ENCODE data around the gene MROH2A.
A peak's percentile ranks its signal among the peaks of the same experiment; 100 is the strongest.

MROH2A gene

GRCh38 chr2:233852056-233852455 is 73.9 kb downstream of the MROH2A start:
- DNase-seq (ENCODE audit: insufficient read length, low spot score) (no peak), FAIRE-seq (no peak)
- TF ChIP-seq, protein P1, sequence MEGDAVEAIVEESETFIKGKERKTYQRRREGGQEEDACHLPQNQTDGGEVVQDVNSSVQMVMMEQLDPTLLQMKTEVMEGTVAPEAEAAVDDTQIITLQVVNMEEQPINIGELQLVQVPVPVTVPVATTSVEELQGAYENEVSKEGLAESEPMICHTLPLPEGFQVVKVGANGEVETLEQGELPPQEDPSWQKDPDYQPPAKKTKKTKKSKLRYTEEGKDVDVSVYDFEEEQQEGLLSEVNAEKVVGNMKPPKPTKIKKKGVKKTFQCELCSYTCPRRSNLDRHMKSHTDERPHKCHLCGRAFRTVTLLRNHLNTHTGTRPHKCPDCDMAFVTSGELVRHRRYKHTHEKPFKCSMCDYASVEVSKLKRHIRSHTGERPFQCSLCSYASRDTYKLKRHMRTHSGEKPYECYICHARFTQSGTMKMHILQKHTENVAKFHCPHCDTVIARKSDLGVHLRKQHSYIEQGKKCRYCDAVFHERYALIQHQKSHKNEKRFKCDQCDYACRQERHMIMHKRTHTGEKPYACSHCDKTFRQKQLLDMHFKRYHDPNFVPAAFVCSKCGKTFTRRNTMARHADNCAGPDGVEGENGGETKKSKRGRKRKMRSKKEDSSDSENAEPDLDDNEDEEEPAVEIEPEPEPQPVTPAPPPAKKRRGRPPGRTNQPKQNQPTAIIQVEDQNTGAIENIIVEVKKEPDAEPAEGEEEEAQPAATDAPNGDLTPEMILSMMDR (IDR thresholded peaks at IDR 0.05; ENCODE audit: insufficient read depth, missing control alignments): no peak

GRCh38 chr2:233853353-233853752 is 75.2 kb downstream of the MROH2A start:
- no peak for DNase-seq (ENCODE audit: insufficient read length, low spot score)
- TF ChIP-seq, protein P1 (IDR thresholded peaks at IDR 0.05; ENCODE audit: insufficient read depth, missing control alignments): no peak
- FAIRE-seq: no peak

GRCh38 chr2:233853883-233854240 is 75.7 kb downstream of the MROH2A start:
- TF ChIP-seq, protein P1 (IDR thresholded peaks at IDR 0.05; ENCODE audit: insufficient read depth, missing control alignments): no peak
- FAIRE-seq (no peak), DNase-seq (ENCODE audit: insufficient read length, low spot score) (no peak)

DNA sequence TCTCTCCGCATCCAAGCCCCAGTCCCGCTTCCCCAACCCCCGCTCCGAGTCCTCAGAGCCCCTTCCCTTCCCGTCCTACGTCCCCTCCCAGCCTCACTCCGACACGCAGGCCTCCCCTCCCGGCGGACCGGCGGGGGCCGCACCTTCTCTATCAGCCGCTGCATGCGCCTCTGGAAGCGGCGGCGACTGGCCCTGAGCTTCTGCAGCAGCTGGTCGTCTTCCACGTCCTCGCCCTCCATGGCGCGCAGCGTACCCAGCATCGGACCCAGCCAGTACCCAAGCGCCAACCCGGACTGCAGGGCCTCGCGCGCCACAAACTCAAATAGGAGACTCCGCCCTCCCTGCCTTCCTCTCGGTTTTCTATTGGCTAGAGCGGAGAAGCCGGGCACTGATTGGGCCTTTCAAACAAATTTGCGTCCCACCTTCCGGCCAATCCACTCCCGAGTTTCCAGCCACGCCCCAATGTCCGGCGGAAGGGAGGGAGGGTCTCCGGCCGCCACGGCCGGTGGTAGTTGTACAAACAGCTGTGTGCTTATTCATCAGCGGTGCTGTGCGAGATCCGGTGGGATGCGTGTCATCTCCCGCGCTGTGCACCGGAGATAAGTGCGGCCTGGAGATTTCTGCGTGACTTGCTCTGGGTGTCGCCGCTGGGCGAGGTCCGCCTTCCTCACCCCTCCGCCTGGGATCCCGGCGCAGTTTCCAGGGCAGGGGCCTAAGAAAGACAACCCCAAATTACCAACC is 76.3 kb downstream of the MROH2A start, which contains the start of gene HJURP:
TSS of gene HJURP (minus strand) at position 295 of the 741 bp plus-strand sequence. CDS start at position 260, 35 bp downstream.
- TF ChIP-seq, protein P1 (IDR thresholded peaks at IDR 0.05; ENCODE audit: insufficient read depth, missing control alignments): no peak
- DNase-seq (ENCODE audit: insufficient read length, low spot score) (peak; percentile 97), FAIRE-seq (no peak)

GRCh38 chr2:233855345-233855744 is 77.2 kb downstream of the MROH2A start:
- TF ChIP-seq, protein P1 (IDR thresholded peaks at IDR 0.05; ENCODE audit: insufficient read depth, missing control alignments): no peak
- DNase-seq (ENCODE audit: insufficient read length, low spot score) (no peak), FAIRE-seq (no peak)

- DNase-seq (ENCODE audit: insufficient read length, low spot score) (no peak), FAIRE-seq (no peak)
- TF ChIP-seq, protein P1 (IDR thresholded peaks at IDR 0.05; ENCODE audit: insufficient read depth, missing control alignments): no peak
Measured at GRCh38 chr2:233856184-233856583, 78.1 kb downstream of the MROH2A start.

- DNase-seq (ENCODE audit: insufficient read length, low spot score): no peak
- FAIRE-seq: no peak
Measured at GRCh38 chr2:233857511-233858141, 79.5 kb downstream of the MROH2A start.

More at GRCh38 chr2:233857511-233858141, 79.5 kb downstream of the MROH2A start:
- TF ChIP-seq, protein P1 (IDR thresholded peaks at IDR 0.05; ENCODE audit: insufficient read depth, missing control alignments): peak; percentile 38
